IMR-90 (cell line): ENCODE measurements around the gene UVSSA. TPM values are rescaled to one million over a fixed set of nuclear protein-coding genes. Genes with fewer than 3 reads are reported as not detected.

Source experiments
- ATAC-seq: fragments of 200-7000 bp; cut with Tn5 transposase; 2 replicates; pipeline ENCODE4 v1.9.1; 2020; ENCODE audit warnings: low read depth, mild to moderate bottlenecking, moderate library complexity
- BruUV-seq: library from RNA; stranded (reverse); fragments of 400-500 nt; replicated peaks from 2 replicates; lab custom pipeline; 2021; lab: Mats Ljungman, UMichigan
- CTCF ChIA-PET: fragments of 300-600 bp; formaldehyde crosslinking; extraction: SDS; loops from one replicate; lab custom pipeline; 2021; ENCODE audit warnings: antibody characterized with exemption; lab: Yijun Ruan, JAX
- POLR2A ChIA-PET: fragments of 300-600 bp; sonication (Branson Sonifier 250); formaldehyde crosslinking; loops from one replicate; lab custom pipeline; 2022; ENCODE audit warnings: antibody characterized with exemption; ENCODE audit not compliant: unreplicated experiment; lab: Charles Lee
- DNase-seq: peaks from one replicate; pipeline ENCODE4 v3.0.0; 2013
- H2AFZ ChIP-seq: replicated peaks from 2 replicates; pipeline ENCODE3; 2013; ENCODE audit warnings: low read length, mild to moderate bottlenecking; ENCODE audit not compliant: poor library complexity
- H2AK5ac ChIP-seq: 2 replicates; pipeline ENCODE4 v1.6.1; 2013; ENCODE audit warnings: low read depth, low read length, inconsistent platforms
- H2AK9ac ChIP-seq: replicated peaks from 2 replicates; pipeline ENCODE3; 2013; ENCODE audit warnings: mild to moderate bottlenecking, low read depth, low read length, moderate library complexity; ENCODE audit not compliant: poor library complexity
- H2BK120ac ChIP-seq: 2 replicates; pipeline ENCODE4 v1.6.1; 2013; ENCODE audit warnings: low read depth, low read length, inconsistent platforms
- H2BK15ac ChIP-seq: 3 replicates; pipeline ENCODE4 v1.6.1; 2013; ENCODE audit warnings: low read depth, low read length, inconsistent platforms
- H2BK20ac ChIP-seq: 2 replicates; pipeline ENCODE4 v1.6.1; 2013; ENCODE audit warnings: low read depth, mild to moderate bottlenecking, inconsistent platforms, low read length, moderate library complexity
- H2BK5ac ChIP-seq: 2 replicates; pipeline ENCODE4 v1.6.1; 2013; ENCODE audit warnings: mild to moderate bottlenecking, low read depth, low read length, inconsistent platforms; ENCODE audit not compliant: poor library complexity, severe bottlenecking
- H3K14ac ChIP-seq: replicated peaks from 2 replicates; pipeline ENCODE4 v1.6.1; 2013; ENCODE audit warnings: low read depth, low read length, inconsistent platforms
- H3K18ac ChIP-seq: 2 replicates; pipeline ENCODE4 v1.6.1; 2013; ENCODE audit warnings: low read depth, low read length, control low read depth
- H3K23ac ChIP-seq: 2 replicates; pipeline ENCODE4 v1.6.1; 2013; ENCODE audit warnings: low read depth, low read length, inconsistent platforms
- H3K27ac ChIP-seq: 2 replicates; pipeline ENCODE4 v1.5.1; 2013; ENCODE audit warnings: mild to moderate bottlenecking, control low read depth, low read length; ENCODE audit not compliant: insufficient read depth
- H3K27me3 ChIP-seq: 2 replicates; pipeline ENCODE4 v1.6.1; 2013; ENCODE audit warnings: low read length; ENCODE audit not compliant: control insufficient read depth, insufficient read depth
- H3K36me3 ChIP-seq: 2 replicates; pipeline ENCODE4 v1.6.1; 2013; ENCODE audit warnings: low read length, mixed read lengths; ENCODE audit not compliant: control insufficient read depth, insufficient read depth
- H3K4ac ChIP-seq: 2 replicates; pipeline ENCODE4 v1.6.1; 2013; ENCODE audit warnings: low read depth, low read length, inconsistent platforms
- H3K4me1 ChIP-seq: 2 replicates; pipeline ENCODE4 v1.6.1; 2013; ENCODE audit warnings: low read length, mixed read lengths; ENCODE audit not compliant: control insufficient read depth, insufficient read depth
- H3K4me2 ChIP-seq: 2 replicates; pipeline ENCODE4 v1.6.1; 2013; ENCODE audit warnings: low read depth, mild to moderate bottlenecking, control low read depth, low read length, moderate library complexity
- H3K4me3 ChIP-seq: 2 replicates; pipeline ENCODE4 v1.5.1; 2013; ENCODE audit warnings: low read depth, mild to moderate bottlenecking, control low read depth, low read length, moderate library complexity; ENCODE audit not compliant: insufficient read depth
- H3K56ac ChIP-seq: 2 replicates; pipeline ENCODE4 v1.6.1; 2013; ENCODE audit warnings: low read length, inconsistent platforms; ENCODE audit not compliant: insufficient read depth; ENCODE audit errors: extremely low read depth
- H3K79me1 ChIP-seq, 2 experiments: 2 replicates each; pipeline ENCODE4 v1.6.1; 2013; ENCODE audit warnings: low read length in 2 of 2, inconsistent platforms in 1 of 2, low read depth in 1 of 2
- H3K9ac ChIP-seq: 2 replicates; pipeline ENCODE4 v1.6.1; 2013; ENCODE audit warnings: low read depth, low read length, control low read depth
- H3K9me1 ChIP-seq: 2 replicates; pipeline ENCODE4 v1.6.1; 2013; ENCODE audit warnings: low read length, inconsistent platforms; ENCODE audit not compliant: insufficient read depth
- H3K9me3 ChIP-seq: 2 replicates; pipeline ENCODE4 v1.6.1; 2013; ENCODE audit warnings: low read length; ENCODE audit not compliant: control insufficient read depth, insufficient read depth
- H4K20me1 ChIP-seq: 2 replicates; pipeline ENCODE4 v1.6.1; 2013; ENCODE audit warnings: low read length, inconsistent platforms; ENCODE audit not compliant: insufficient read depth
- H4K5ac ChIP-seq: 2 replicates; pipeline ENCODE4 v1.6.1; 2013; ENCODE audit warnings: mild to moderate bottlenecking, low read depth, low read length, control low read depth
- H4K8ac ChIP-seq, 2 experiments: 2 replicates each; pipeline ENCODE4 v1.6.1; 2013; ENCODE audit warnings: low read depth in 2 of 2, low read length in 2 of 2, control low read depth in 1 of 2, inconsistent platforms in 1 of 2
- H4K91ac ChIP-seq: 2 replicates; pipeline ENCODE4 v1.6.1; 2013; ENCODE audit warnings: low read depth, low read length, inconsistent platforms; ENCODE audit not compliant: insufficient read depth
- BHLHE40 ChIP-seq: fragments of 150-350 bp; IDR thresholded peaks from 2 replicates; pipeline ENCODE4 v1.6.1; 2016; ENCODE audit warnings: mild to moderate bottlenecking, low read depth, low read length
- CEBPB ChIP-seq: IDR thresholded peaks from 2 replicates; pipeline ENCODE4 v1.6.1; 2012; ENCODE audit warnings: low read depth, low read length, improper control_type of control experiment
- CHD1 ChIP-seq: IDR thresholded peaks from 2 replicates; pipeline ENCODE4 v1.6.1; 2012; ENCODE audit warnings: low read depth, low read length, improper control_type of control experiment
- CTCF ChIP-seq: conservative IDR thresholded peaks from 2 replicates; pipeline ENCODE4 v1.5.1; 2012; ENCODE audit warnings: mild to moderate bottlenecking, low read depth, low read length, improper control_type of control experiment
- ELK1 ChIP-seq: fragments of 150-350 bp; IDR thresholded peaks from 2 replicates; pipeline ENCODE4 v1.6.1; 2016; ENCODE audit warnings: low read depth, mild to moderate bottlenecking, low read length, moderate library complexity, borderline replicate concordance
- FOS ChIP-seq: fragments of 150-350 bp; IDR thresholded peaks from 2 replicates; pipeline ENCODE4 v1.6.1; 2016; ENCODE audit warnings: low read depth, low read length
- MAFK ChIP-seq: IDR thresholded peaks from 2 replicates; pipeline ENCODE4 v1.6.1; 2012; ENCODE audit warnings: low read depth, low read length, improper control_type of control experiment
- MXI1 ChIP-seq: IDR thresholded peaks from 2 replicates; pipeline ENCODE4 v1.6.1; 2012; ENCODE audit warnings: low read depth, mild to moderate bottlenecking, low read length, moderate library complexity, borderline replicate concordance
- NFE2L2 ChIP-seq: fragments of 150-350 bp; IDR thresholded peaks from 2 replicates; pipeline ENCODE4 v1.6.1; 2016; ENCODE audit warnings: low read depth, mild to moderate bottlenecking, low read length
- POLR2A ChIP-seq: IDR thresholded peaks from 2 replicates; pipeline ENCODE4 v1.6.1; 2012; ENCODE audit warnings: mild to moderate bottlenecking, low read depth, low read length
- RAD21 ChIP-seq: IDR thresholded peaks from 2 replicates; pipeline ENCODE4 v1.6.1; 2012; ENCODE audit warnings: low read length, improper control_type of control experiment
- RCOR1 ChIP-seq: IDR thresholded peaks from 2 replicates; pipeline ENCODE4 v1.6.1; 2012; ENCODE audit warnings: mild to moderate bottlenecking, low read length, improper control_type of control experiment; ENCODE audit not compliant: insufficient replicate concordance
- RFX5 ChIP-seq: IDR thresholded peaks from 2 replicates; pipeline ENCODE4 v1.8.0; 2012; ENCODE audit warnings: low read depth, mild to moderate bottlenecking, low read length, moderate library complexity
- SMC3 ChIP-seq: fragments of 150-350 bp; IDR thresholded peaks from 2 replicates; pipeline ENCODE4 v1.6.1; 2016; ENCODE audit warnings: low read depth, mild to moderate bottlenecking, antibody characterized with exemption, low read length, moderate library complexity
- USF2 ChIP-seq: fragments of 150-350 bp; IDR thresholded peaks from 2 replicates; pipeline ENCODE4 v1.6.1; 2017; ENCODE audit warnings: mild to moderate bottlenecking, antibody characterized with exemption, low read length, low read depth
- WGBS, 2 experiments: methylation state at CpG; one replicate each; pipeline versions ENCODE4 v1.1.5 to v1.1.7; 2013; ENCODE audit warnings: missing lambda C conversion rate in 2 of 2; ENCODE audit not compliant: insufficient read length in 1 of 2; ENCODE audit errors: extremely low coverage in 2 of 2; 5-methylcytosine and 5-hydroxymethylcytosine counted together
- dilution Hi-C: fragments of 300-500 bp; cut with HindIII; formaldehyde crosslinking; loops from one replicate; pipeline ENCODE4 v1.14.3; 2018; ENCODE audit warnings: low sequenced_read_pairs; ENCODE audit not compliant: unreplicated experiment
- in situ Hi-C: fragments of 300-500 bp; cut with MboI; formaldehyde crosslinking; loops from 3 replicates; pipeline ENCODE4 v1.14.3; 2019; ENCODE audit warnings: low sequenced_read_pairs, inconsistent platforms, mixed read lengths
- intact Hi-C: fragments of 100-400 bp; cut with micrococcal nuclease; formaldehyde crosslinking; loops from 2 replicates; pipeline ENCODE4 v1.10.0; 2022
- polyA plus RNA-seq, 3 experiments: library from polyadenylated mRNA; depleted of rRNA; stranded (reverse); fragments of >200 nt; gene quantifications; 2 replicates each; pipeline ENCODE4 v1.2.3, GENCODE V29; 2012; ENCODE audit warnings: low replicate concordance in 1 of 3
- total RNA-seq: library from RNA; depleted of rRNA; stranded (reverse); fragments of >200 nt; gene quantifications from 2 replicates; pipeline ENCODE4 v1.2.3, GENCODE V29; 2012

Gene UVSSA
- total and polyA plus RNA-seq, 2 of the 4 experiments (the other 2 are of a cell fraction): 1.4 to 8.4 TPM

- Histone ChIP-seq H3K36me3 (peaks cover 11% of the 10 kb centered on the region), H3K9me1 (no peaks in the 10 kb centered on the region; the same call in 1 of the 2 replicates), H3K9ac (no peak overlapping the region), H4K91ac (no peak overlapping the region), H3K4me3 (no peak overlapping the region), H3K27ac (no peak overlapping the region), H2BK20ac (no peak overlapping the region), H3K14ac (no peak overlapping the region), H3K79me1 (no peaks in the 10 kb centered on the region; a peak in 1 of 4 replicates), H2BK120ac (no peak overlapping the region), H2AK5ac (no peak overlapping the region), H4K20me1 (no peaks in the 10 kb centered on the region), H3K23ac (no peak overlapping the region), H3K27me3 (no peaks in the 10 kb centered on the region), H3K56ac (no peak overlapping the region), H3K18ac (no peak overlapping the region), H4K5ac (no peak overlapping the region), H2AK9ac (no peak overlapping the region), H3K4ac (no peak overlapping the region), H4K8ac (no peak overlapping the region), H3K9me3 (no peaks in the 10 kb centered on the region), H2BK15ac (no peak overlapping the region), H2AFZ (peak overlapping the region; percentile 30), H3K4me2 (no peak overlapping the region), H2BK5ac (no peak overlapping the region), H3K4me1 (0 out of 2 replicates have a peak, but pooled peaks cover 2% of the 10 kb centered on the region)
- dilution Hi-C loops (no loop called here), intact Hi-C loops (loop anchor here (10.0 kb wide), 1 partner anchor 359 kb away; the partner anchor contains the start of genes TACC3 and TMEM129), in situ Hi-C loops (no loop called here)
- ATAC-seq: no peak
- BruUV-seq: no TSS peak
- WGBS, 2 experiments: 75% methylated on average over 8 of the region's 25 CpGs; no CpG with 5 or more reads in 1 of the 2 experiments
- CTCF ChIA-PET: no interaction called here
- POLR2A ChIA-PET: no interaction called here
- DNase-seq: no peak
- TF ChIP-seq POLR2A (no peak), RCOR1 (no peak), MXI1 (no peak), NFE2L2 (no peak), ELK1 (no peak), RAD21 (no peak), CHD1 (no peak), FOS (no peak), BHLHE40 (no peak), SMC3 (no peak), MAFK (no peak), CEBPB (no peak), CTCF (no peak), RFX5 (no peak), USF2 (no peak)
These were observed 18.5 kb downstream of the UVSSA start for GRCh38 chr4:1365271-1366178.
